Pancreas (tissue), 10 donors: ENCODE measurements around the gene ELOVL1. TPM values are rescaled to one million over a fixed set of nuclear protein-coding genes. Genes with fewer than 3 reads are reported as not detected.
A peak's percentile ranks its signal among the peaks of the same experiment; 100 is the strongest.

Experiments
- ATAC-seq, 4 donors: fragments of 200-7000 bp; cut with Tn5 transposase; one replicate each; pipeline versions ENCODE4 v1.8.0 to v1.9.1; 2020; ENCODE audit warnings: mild to moderate bottlenecking in 4 of 4, moderate library complexity in 4 of 4
- DNase-seq, 6 donors: peaks; one replicate each; pipeline ENCODE4 v3.0.0-alpha.2; 2020
- FAIRE-seq: peaks from 2 replicates; lab custom pipeline; 2012; peaks lifted over from hg19 to GRCh38; lab: Jason Lieb, UNC
- H3K27ac ChIP-seq, 4 donors: fragments of 200-600 bp; sonication (generic); 1 replicate in 3 of 4; 2 replicates in 1 of 4; pipeline versions ENCODE4 v1.5.0 to v1.8.0; 2020
- H3K27me3 ChIP-seq, 4 donors: fragments of 200-600 bp; one replicate each; pipeline ENCODE4 v1.8.0; 2021
- H3K36me3 ChIP-seq, 3 donors: fragments of 200-600 bp; sonication (generic) in 1 of 3; one replicate each; pipeline versions ENCODE4 v1.5.0 to v1.8.0; 2020 to 2021
- H3K4me1 ChIP-seq, 3 donors: fragments of 200-600 bp; one replicate each; pipeline ENCODE4 v1.8.0; 2021
- H3K4me3 ChIP-seq, 4 donors: fragments of 200-600 bp; sonication (generic) in 2 of 4; one replicate each; pipeline versions ENCODE4 v1.5.0 to v1.8.0; 2020 to 2021
- H3K9me3 ChIP-seq, 4 donors: fragments of 200-600 bp; one replicate each; pipeline ENCODE4 v1.8.0; 2021
- WGBS, 2 donors: extraction: QIAGEN DNeasy Blood & Tissue Kit; methylation state at CpG; one replicate each; pipeline ENCODE4 v1.1.7; 2013; 5-methylcytosine and 5-hydroxymethylcytosine counted together
- intact Hi-C, 3 donors: fragments of 100-400 bp; cut with DNase I; formaldehyde crosslinking; loops; one replicate each; pipeline versions ENCODE4 v1.11.1 to v1.14.2; 2022
- polyA plus RNA-seq, 2 donors: library from polyadenylated mRNA; stranded (reverse); fragments of 200-250 nt; gene quantifications; one replicate each; pipeline ENCODE4 v1.2.3, GENCODE V29; 2013
- total RNA-seq, 6 donors: library from RNA; stranded (reverse); fragmentation: NEBNext Ultra II Directional in 4 of 6; extraction: Animal tissue kit (Norgen Biotek cat#: 25700) in 4 of 6; gene quantifications; one replicate each; pipeline versions ENCODE4 v1.2.1 to v1.2.4, GENCODE V29; 2021 to 2023
- TF ChIP-seq, protein P1 (sequence below), 4 donors: fragments of 200-600 bp; sonication (generic) in 3 of 4; IDR thresholded peaks; one replicate each; pipeline versions ENCODE4 v1.5.0 to v1.8.0; 2021; ENCODE audit warnings: antibody characterized with exemption in 4 of 4
- donor health status: healthy with polysubstance abuse.
- donor health status: DM: no; HTN: no; CAD: no; lungs with moderate emphysema.
- donor health status: DM: no; HTN: no; CAD: no.
- donor health status: control.
- donor health status: control.
- donor health status: Bipolar disorder and iron deficiency.
- donor health status: DM: yes; HTN: yes; CAD: no.
- donor health status: DM: no; HTN: no; CAD: no.
- donor health status: DM: no; HTN: no; CAD: no.
- donor health status: DM: yes; HTN: yes; CAD: no.

The ELOVL1 gene
- total and polyA plus RNA-seq, 8 donors, result 22.8 to 44.9 (median 31.6) TPM

DNA sequence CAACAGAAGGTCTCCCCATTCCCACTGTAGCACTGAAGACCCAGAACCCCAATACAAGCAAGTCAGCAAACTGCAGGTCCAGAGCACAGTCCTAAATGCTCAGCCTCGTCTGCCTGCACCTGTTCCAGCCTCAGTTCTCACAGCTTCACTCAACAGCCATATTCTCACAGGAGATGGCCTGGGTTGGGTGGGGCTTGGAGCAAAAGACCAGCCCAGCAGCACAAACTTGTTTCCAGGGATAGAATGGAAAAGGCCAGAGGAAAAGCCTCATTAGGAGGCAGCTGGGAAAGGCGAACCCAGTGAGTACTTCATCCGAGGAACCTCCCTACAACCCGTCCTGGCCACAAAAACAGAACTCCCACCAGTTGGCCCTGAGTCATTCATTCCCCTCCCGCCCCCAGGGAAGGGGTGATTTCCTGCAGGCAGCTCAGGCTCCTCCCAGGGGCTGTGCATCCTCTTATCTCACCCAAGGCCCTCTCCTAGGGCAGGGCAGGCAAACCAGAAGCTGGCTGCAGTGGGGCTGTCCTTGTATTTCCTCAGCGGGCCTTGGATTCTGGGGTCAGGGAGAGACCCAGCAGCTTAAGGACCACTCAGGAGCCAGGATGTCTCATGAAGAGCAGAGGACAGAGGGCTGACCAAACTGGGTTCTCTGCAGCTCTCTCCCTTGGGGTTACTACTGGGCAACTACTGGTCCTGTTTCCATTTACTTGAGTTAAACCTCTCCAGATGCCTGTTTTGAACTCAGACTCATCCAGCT, 37.6 kb downstream of the ELOVL1 start:
- Histone ChIP-seq H3K27ac (no peak overlapping the region), H3K9me3 (no peaks in the 10 kb centered on the region), H3K4me3 (no peak overlapping the region), H3K27me3 (no peaks in the 10 kb centered on the region), H3K4me1 (no peaks in the 10 kb centered on the region), H3K36me3 (no peaks in the 10 kb centered on the region)
- ATAC-seq, result peak in 3 of 4 donors; percentile 47 to 79 (median 77)
- FAIRE-seq, result no peak
- DNase-seq, result no peak
- TF ChIP-seq, protein P1, sequence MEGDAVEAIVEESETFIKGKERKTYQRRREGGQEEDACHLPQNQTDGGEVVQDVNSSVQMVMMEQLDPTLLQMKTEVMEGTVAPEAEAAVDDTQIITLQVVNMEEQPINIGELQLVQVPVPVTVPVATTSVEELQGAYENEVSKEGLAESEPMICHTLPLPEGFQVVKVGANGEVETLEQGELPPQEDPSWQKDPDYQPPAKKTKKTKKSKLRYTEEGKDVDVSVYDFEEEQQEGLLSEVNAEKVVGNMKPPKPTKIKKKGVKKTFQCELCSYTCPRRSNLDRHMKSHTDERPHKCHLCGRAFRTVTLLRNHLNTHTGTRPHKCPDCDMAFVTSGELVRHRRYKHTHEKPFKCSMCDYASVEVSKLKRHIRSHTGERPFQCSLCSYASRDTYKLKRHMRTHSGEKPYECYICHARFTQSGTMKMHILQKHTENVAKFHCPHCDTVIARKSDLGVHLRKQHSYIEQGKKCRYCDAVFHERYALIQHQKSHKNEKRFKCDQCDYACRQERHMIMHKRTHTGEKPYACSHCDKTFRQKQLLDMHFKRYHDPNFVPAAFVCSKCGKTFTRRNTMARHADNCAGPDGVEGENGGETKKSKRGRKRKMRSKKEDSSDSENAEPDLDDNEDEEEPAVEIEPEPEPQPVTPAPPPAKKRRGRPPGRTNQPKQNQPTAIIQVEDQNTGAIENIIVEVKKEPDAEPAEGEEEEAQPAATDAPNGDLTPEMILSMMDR (IDR thresholded peaks at IDR 0.05), result no peak
- intact Hi-C loops, result no loop called here
- 75 to 81% methylated on average over 6 of the region's 6 CpGs for WGBS, 2 donors

- ATAC-seq, result no peak
- H3K9me3 ChIP-seq, result no peaks in the 10 kb centered on the region
- TF ChIP-seq, protein P1 (IDR thresholded peaks at IDR 0.05), result no peak
- no peak for FAIRE-seq
- no peaks in the 10 kb centered on the region for H3K36me3 ChIP-seq
- intact Hi-C loops, result no loop called here
- H3K4me3 ChIP-seq, result no peak overlapping the region
- no peak for DNase-seq
- H3K27me3 ChIP-seq, result no peaks in the 10 kb centered on the region
- WGBS, 2 donors, result 90 to 95% methylated on average over 1 of the region's 1 CpG
- H3K4me1 ChIP-seq, result no peaks in the 10 kb centered on the region
- no peak overlapping the region for H3K27ac ChIP-seq
Measured at GRCh38 chr1:43327549-43328292, 40.1 kb downstream of the ELOVL1 start.

GRCh38 chr1:43325381-43325780, 42.4 kb downstream of the ELOVL1 start:
- ATAC-seq (no peak), DNase-seq (no peak), FAIRE-seq (no peak)
- Histone ChIP-seq H3K27ac (no peak overlapping the region), H3K9me3 (no peaks in the 10 kb centered on the region), H3K36me3 (no peaks in the 10 kb centered on the region), H3K4me1 (no peaks in the 10 kb centered on the region), H3K27me3 (no peaks in the 10 kb centered on the region), H3K4me3 (no peak overlapping the region)
- intact Hi-C loops, result no loop called here
- TF ChIP-seq, protein P1 (IDR thresholded peaks at IDR 0.05), result no peak

- ATAC-seq, result no peak
- H3K9me3 ChIP-seq, result no peaks in the 10 kb centered on the region
- FAIRE-seq, result no peak
Measured at GRCh38 chr1:43324810-43325209, 43.0 kb downstream of the ELOVL1 start.

More at GRCh38 chr1:43324810-43325209, 43.0 kb downstream of the ELOVL1 start:
- no peak for DNase-seq
- Histone ChIP-seq H3K4me1 (no peaks in the 10 kb centered on the region), H3K36me3 (no peaks in the 10 kb centered on the region), H3K27me3 (no peaks in the 10 kb centered on the region), H3K4me3 (no peak overlapping the region), H3K27ac (no peak overlapping the region)
- intact Hi-C loops, result no loop called here
- WGBS, 2 donors, result 99 to 100% methylated on average over 1 of the region's 1 CpG
- TF ChIP-seq, protein P1 (IDR thresholded peaks at IDR 0.05), result no peak
